Astrocyte (in vitro differentiated cells and primary cell): Measurements from ENCODE around the gene OR2L3. TPM values are rescaled to one million over a fixed set of nuclear protein-coding genes. Genes with fewer than 3 reads are reported as not detected.

ENCODE experiments used
- DNase-seq: peaks from one replicate; pipeline ENCODE4 v3.0.0-alpha.2; 2010; ENCODE audit warnings: low read depth
- FAIRE-seq: peaks from 2 replicates; lab custom pipeline; 2011; peaks lifted over from hg19 to GRCh38; lab: Jason Lieb, UNC
- H2AFZ ChIP-seq: 2 replicates; pipeline ENCODE4 v1.6.0; 2012; ENCODE audit warnings: low read depth, low read length, inconsistent platforms
- H3K27ac ChIP-seq: 2 replicates; pipeline ENCODE4 v1.5.1; 2011; ENCODE audit warnings: low read depth, low read length, inconsistent platforms
- H3K27me3 ChIP-seq: 2 replicates; pipeline ENCODE4 v1.6.0; 2011; ENCODE audit warnings: low read length, inconsistent platforms; ENCODE audit not compliant: insufficient read depth
- H3K36me3 ChIP-seq: 2 replicates; pipeline ENCODE4 v1.5.1; 2011; ENCODE audit warnings: low read length, inconsistent platforms; ENCODE audit not compliant: insufficient read depth
- H3K4me1 ChIP-seq: 2 replicates; pipeline ENCODE4 v1.5.1; 2011; ENCODE audit warnings: low read length, inconsistent platforms; ENCODE audit not compliant: insufficient read depth
- H3K4me2 ChIP-seq: 2 replicates; pipeline ENCODE4 v1.6.0; 2012; ENCODE audit warnings: low read length, inconsistent platforms
- H3K4me3 ChIP-seq: 2 replicates; pipeline ENCODE4 v1.5.1; 2011; ENCODE audit warnings: low read depth, mild to moderate bottlenecking, low read length, inconsistent platforms; ENCODE audit not compliant: insufficient read depth
- H3K79me2 ChIP-seq: 2 replicates; pipeline ENCODE4 v1.6.0; 2012; ENCODE audit warnings: mild to moderate bottlenecking, low read length, inconsistent platforms; ENCODE audit not compliant: insufficient read depth
- H3K9ac ChIP-seq: 2 replicates; pipeline ENCODE4 v1.6.0; 2012; ENCODE audit warnings: mild to moderate bottlenecking, low read length, inconsistent platforms
- H3K9me3 ChIP-seq: 2 replicates; pipeline ENCODE4 v1.5.1; 2012; ENCODE audit warnings: low read depth, mild to moderate bottlenecking, low read length, inconsistent platforms; ENCODE audit not compliant: insufficient read depth
- H4K20me1 ChIP-seq: 2 replicates; pipeline ENCODE4 v1.6.0; 2012; ENCODE audit warnings: low read length, inconsistent platforms; ENCODE audit not compliant: insufficient read depth
- H3K27ac Mint-ChIP-seq: one replicate; pipeline ENCODE4 v1.8.0; 2021; ENCODE audit warnings: mild to moderate bottlenecking, mixed read lengths; ENCODE audit not compliant: unreplicated experiment
- H3K27me3 Mint-ChIP-seq: one replicate; pipeline ENCODE4 v1.8.0; 2021; ENCODE audit warnings: low read depth, mixed read lengths; ENCODE audit not compliant: unreplicated experiment
- H3K36me3 Mint-ChIP-seq: one replicate; pipeline ENCODE4 v1.8.0; 2021; ENCODE audit warnings: low read depth, mixed read lengths; ENCODE audit not compliant: unreplicated experiment
- H3K4me1 Mint-ChIP-seq: one replicate; pipeline ENCODE4 v1.8.0; 2021; ENCODE audit warnings: low read depth, mixed read lengths; ENCODE audit not compliant: unreplicated experiment
- H3K4me3 Mint-ChIP-seq: one replicate; pipeline ENCODE4 v1.8.0; 2021; ENCODE audit warnings: mild to moderate bottlenecking, moderate library complexity, mixed read lengths; ENCODE audit not compliant: unreplicated experiment
- H3K9me3 Mint-ChIP-seq: one replicate; pipeline ENCODE4 v1.8.0; 2021; ENCODE audit warnings: mild to moderate bottlenecking, mixed read lengths; ENCODE audit not compliant: unreplicated experiment
- CTCF ChIP-seq: IDR thresholded peaks from 2 replicates; pipeline ENCODE4 v1.5.1; 2011; ENCODE audit warnings: low read depth, mild to moderate bottlenecking, inconsistent platforms, low read length, moderate library complexity; ENCODE audit not compliant: insufficient read depth
- EZH2 ChIP-seq: IDR thresholded peaks from 2 replicates; pipeline ENCODE4 v1.6.1; 2012; ENCODE audit warnings: mild to moderate bottlenecking, low read length, inconsistent platforms; ENCODE audit not compliant: insufficient read depth
- total RNA-seq: library from RNA; stranded (reverse); gene quantifications from 2 replicates; pipeline ENCODE4 v1.2.1, GENCODE V29; 2021

OR2L3 gene
- total RNA-seq, 1 donor from 2014 or later, result not detected

- Mint-ChIP-seq H3K36me3 (no peaks in the 10 kb centered on the region), H3K27ac (no peak overlapping the region)
These were observed 372 bp downstream of the OR2L3 start for GRCh38 chr1:248047008-248047407.

GRCh38 chr1:248054671-248055070, 8.0 kb downstream of the OR2L3 start:
- Mint-ChIP-seq H3K4me3 (no peak overlapping the region), H3K27me3 (no peaks in the 10 kb centered on the region), H3K27ac (no peak overlapping the region), H3K36me3 (no peaks in the 10 kb centered on the region), H3K4me1 (no peaks in the 10 kb centered on the region), H3K9me3 (peaks cover 4% of the 10 kb centered on the region)
- Histone ChIP-seq H3K36me3 (no peaks in the 10 kb centered on the region), H3K4me3 (no peak overlapping the region), H4K20me1 (no peaks in the 10 kb centered on the region), H3K27me3 (no peaks in the 10 kb centered on the region), H3K4me1 (no peaks in the 10 kb centered on the region), H3K9me3 (peaks cover 5% of the 10 kb centered on the region), H3K79me2 (no peaks in the 10 kb centered on the region), H2AFZ (no peak overlapping the region), H3K4me2 (no peak overlapping the region), H3K27ac (no peak overlapping the region), H3K9ac (no peak overlapping the region)
- no peak for DNase-seq
- no peak for TF ChIP-seq CTCF
- TF ChIP-seq EZH2, result no peak
- FAIRE-seq, result no peak

More at GRCh38 chr1:248047008-248047407, 372 bp downstream of the OR2L3 start:
- TF ChIP-seq CTCF (no peak), EZH2 (no peak)
- H3K27me3 Mint-ChIP-seq, result no peaks in the 10 kb centered on the region
- H3K4me1 ChIP-seq, result no peaks in the 10 kb centered on the region
- no peak overlapping the region for H3K4me3 Mint-ChIP-seq
- no peaks in the 10 kb centered on the region for H3K4me1 Mint-ChIP-seq
- H3K9me3 Mint-ChIP-seq, result peaks cover 2% of the 10 kb centered on the region
- FAIRE-seq (no peak), DNase-seq (no peak)
- H2AFZ ChIP-seq, result no peak overlapping the region
- H3K4me3 ChIP-seq, result no peak overlapping the region
- no peak overlapping the region for H3K9ac ChIP-seq
- no peaks in the 10 kb centered on the region for H3K27me3 ChIP-seq
- no peaks in the 10 kb centered on the region for H3K36me3 ChIP-seq
- no peak overlapping the region for H3K4me2 ChIP-seq
- no peak overlapping the region for H3K27ac ChIP-seq
- H4K20me1 ChIP-seq, result no peaks in the 10 kb centered on the region
- H3K79me2 ChIP-seq, result no peaks in the 10 kb centered on the region
- H3K9me3 ChIP-seq, result peaks cover 10% of the 10 kb centered on the region

- Histone ChIP-seq H4K20me1 (no peaks in the 10 kb centered on the region), H3K9ac (no peak overlapping the region), H3K4me2 (no peak overlapping the region), H3K27ac (no peak overlapping the region), H3K4me3 (no peak overlapping the region), H2AFZ (no peak overlapping the region), H3K27me3 (no peaks in the 10 kb centered on the region), H3K9me3 (peaks cover 7% of the 10 kb centered on the region), H3K36me3 (no peaks in the 10 kb centered on the region), H3K4me1 (no peaks in the 10 kb centered on the region), H3K79me2 (no peaks in the 10 kb centered on the region)
- H3K27ac Mint-ChIP-seq, result no peak overlapping the region
- TF ChIP-seq CTCF, result no peak
- TF ChIP-seq EZH2, result no peak
- no peak for DNase-seq
- H3K4me3 Mint-ChIP-seq, result no peak overlapping the region
- H3K36me3 Mint-ChIP-seq, result no peaks in the 10 kb centered on the region
- H3K4me1 Mint-ChIP-seq, result no peaks in the 10 kb centered on the region
- FAIRE-seq, result no peak
- H3K9me3 Mint-ChIP-seq, result peaks cover 4% of the 10 kb centered on the region
- no peaks in the 10 kb centered on the region for H3K27me3 Mint-ChIP-seq
These were observed 8.6 kb downstream of the OR2L3 start for GRCh38 chr1:248055261-248055660.
